Occipital lobe (tissue), 2 donors: ENCODE data around the gene CACNA2D3. TPM values are rescaled to one million over a fixed set of nuclear protein-coding genes. Genes with fewer than 3 reads are reported as not detected.

ENCODE experiments used
- DNase-seq: peaks from one replicate; lab custom pipeline; 2025; lab: John Stamatoyannopoulos, UW
- total RNA-seq: library from RNA; depleted of rRNA; stranded (reverse); fragments of >200 nt; gene quantifications from one replicate; pipeline ENCODE4 v1.2.3, GENCODE V29; 2014

Gene CACNA2D3
- total RNA-seq, 1 donor from 2014 or later = 11.2 TPM

DNA sequence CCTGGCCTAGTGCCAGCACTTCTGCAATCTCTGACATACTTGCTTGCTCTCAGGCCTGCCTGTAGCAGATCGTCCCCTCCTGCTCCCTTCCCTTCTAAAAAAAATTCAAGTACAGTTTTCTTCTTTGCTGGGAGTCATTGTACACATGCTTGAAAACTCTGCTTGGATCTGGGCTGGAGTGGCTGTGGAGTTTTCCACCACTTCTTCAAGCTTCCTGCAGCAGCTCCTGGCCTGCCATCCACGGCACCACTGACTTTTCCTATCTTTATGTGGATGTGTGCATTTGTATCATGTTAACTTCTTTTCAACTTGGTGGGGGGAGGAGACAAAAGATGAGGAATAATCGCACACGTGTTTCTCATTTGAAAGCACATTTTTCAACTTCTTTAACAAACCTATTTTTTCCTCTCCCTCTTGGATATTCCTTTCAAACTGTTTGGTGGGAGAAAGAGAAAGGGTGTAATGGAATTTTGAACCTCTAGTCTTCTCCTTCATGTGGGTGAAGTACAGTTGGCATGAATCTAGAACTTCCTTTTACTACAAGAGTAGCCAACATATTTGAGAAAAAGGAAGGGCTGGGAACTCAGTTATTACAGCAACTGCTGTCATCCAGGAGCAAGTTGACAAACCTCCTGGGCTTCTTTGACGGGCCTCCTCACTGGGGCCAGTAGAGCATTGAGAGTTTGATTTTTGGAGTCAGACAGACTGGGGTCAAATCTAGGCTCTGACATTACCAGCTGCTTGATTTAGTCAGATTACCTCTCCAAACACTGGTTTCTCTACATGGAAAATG, 866.7 kb downstream of the CACNA2D3 start:
- DNase-seq = no peak

DNA sequence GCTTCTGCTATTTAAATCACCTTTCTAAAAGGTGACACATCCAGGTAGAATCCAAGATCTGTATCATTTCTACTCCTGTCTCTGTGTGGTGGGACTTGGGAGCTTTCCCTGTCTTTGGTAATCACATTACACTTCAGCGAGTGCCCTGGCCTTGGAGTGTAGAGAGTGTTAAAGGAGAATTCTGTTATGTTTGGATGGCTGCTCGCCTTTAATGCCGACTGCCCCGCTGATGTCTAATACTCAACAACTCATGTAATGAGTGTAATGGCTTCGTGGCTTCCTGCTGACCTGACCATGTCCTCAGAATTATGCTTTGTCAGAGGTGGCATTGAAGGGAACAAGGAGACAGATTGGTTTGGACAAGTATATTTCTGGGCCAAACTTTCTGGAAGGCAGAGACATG, 871.8 kb downstream of the CACNA2D3 start:
- no peak for DNase-seq

DNA sequence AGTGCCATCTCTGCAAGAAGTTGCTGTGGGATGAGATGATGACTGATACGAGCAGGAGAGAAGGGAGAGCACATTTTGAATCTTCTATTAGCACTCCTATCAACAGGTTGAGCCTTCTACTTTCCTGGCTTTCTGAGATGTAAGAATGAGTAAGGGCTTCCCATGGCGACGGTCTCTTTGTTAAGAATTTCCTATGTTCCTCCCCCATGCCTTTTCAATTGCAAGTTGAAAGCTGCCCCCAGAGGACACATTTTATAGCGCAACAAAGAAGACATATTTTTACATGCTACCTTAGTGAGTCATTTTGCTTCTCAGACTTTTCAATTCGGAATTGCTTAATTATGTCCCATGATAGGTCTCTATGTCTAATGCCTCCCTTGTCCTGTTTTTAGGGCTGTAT, 876.8 kb downstream of the CACNA2D3 start:
- no peak for DNase-seq

DNA sequence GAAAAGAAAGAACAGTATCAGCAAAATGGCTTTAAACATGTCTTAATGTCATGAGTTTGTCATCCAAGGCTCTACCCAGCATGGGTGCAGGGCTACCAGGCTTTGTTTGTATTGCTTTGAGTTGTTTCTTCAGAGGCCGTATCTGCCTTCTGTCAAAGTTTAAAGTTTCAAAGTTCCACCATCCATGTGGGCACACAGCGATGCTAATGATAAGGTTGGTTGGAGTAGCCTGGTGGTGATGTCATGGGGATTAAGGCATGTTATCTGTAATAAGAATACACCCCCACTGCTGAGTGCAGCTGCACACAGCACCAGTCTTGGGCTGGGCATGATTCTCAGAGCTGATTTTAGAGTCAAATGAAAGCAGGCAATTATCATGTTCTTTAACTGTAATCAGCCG, 877.5 kb downstream of the CACNA2D3 start:
- DNase-seq = no peak

DNA sequence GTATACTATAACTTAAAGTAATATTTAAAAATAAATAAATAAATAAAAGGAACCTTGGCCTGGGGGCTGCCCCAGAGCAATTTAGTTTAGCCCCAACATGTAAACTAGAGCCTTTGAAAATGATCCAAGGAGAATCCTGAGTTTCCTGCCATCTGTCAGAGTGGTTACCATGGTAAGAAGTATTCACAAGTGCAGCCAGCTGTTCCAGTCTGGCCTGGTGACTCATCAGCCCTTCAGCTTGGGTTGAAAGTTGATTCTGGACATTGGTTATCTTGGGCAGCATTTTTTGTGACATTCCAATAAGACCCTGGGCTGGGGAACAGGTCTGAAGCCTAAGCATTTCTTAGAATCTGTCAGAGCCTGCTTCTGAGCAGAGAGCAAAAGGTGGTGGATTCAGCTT, 878.2 kb downstream of the CACNA2D3 start:
- DNase-seq = no peak

DNA sequence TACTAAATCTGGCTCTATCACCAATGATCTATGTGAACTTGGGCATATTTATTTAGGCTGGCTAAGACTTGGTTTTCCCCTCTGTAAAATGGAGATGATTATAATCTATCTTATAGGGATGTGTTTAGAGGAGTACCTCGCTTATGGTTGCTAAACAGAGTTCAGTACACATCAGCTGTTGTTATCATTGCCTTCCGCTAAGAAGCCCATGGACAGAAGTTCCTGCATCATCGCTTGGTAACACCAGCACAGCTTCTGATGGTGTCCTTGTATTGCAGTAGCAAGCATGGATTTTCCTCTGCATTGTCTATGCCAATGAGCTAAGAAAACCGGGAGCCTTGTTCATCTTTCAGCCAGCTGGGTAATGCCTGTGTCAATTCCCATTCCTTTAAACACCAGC, 878.6 kb downstream of the CACNA2D3 start:
- DNase-seq = no peak

DNA sequence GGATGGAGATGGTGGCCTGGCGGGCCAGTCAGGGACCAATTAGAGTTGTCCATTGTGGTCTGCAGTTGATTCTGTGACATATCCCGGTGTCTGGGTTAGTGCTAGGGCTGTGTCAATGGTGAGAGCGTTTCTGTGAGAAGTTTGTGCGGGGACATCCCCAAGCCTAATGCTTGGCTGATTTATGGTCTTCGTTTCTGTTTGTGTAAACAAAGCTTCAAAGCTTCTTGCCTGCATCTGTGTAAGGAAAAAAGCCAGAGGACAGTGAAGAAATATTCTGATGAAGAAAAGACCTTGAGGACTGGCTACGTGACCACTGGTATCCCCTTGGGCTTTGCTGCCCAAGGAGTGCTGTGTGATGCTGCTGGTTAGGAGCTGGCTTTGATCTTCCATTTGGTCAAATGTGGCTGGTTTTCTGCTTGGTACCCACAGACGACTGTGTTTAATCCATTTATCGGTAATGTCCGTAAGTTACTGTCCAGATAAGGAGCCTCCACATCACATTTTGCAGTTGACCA, 880.1 kb downstream of the CACNA2D3 start:
- no peak for DNase-seq

DNA sequence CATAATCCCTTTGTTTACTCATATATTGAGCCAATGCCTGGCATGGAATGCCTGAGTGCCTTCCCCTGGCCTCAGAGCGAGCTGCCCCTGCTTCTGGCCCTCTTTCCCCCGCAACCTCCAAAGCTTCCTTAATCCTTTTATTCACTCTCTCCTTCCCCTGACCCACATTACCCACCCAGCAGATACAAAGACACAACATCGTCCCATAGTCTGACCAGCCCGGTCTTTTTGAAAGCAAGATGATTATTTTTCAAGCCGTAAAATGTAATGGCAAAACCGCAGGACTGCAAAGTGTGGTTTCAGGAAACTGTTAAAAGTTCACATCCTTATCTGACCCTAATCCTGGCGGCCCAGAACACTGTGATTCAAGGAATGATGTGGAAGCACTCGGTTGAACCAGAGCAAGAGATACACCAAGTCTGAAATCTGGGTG, 883.9 kb downstream of the CACNA2D3 start:
- DNase-seq = no peak

DNA sequence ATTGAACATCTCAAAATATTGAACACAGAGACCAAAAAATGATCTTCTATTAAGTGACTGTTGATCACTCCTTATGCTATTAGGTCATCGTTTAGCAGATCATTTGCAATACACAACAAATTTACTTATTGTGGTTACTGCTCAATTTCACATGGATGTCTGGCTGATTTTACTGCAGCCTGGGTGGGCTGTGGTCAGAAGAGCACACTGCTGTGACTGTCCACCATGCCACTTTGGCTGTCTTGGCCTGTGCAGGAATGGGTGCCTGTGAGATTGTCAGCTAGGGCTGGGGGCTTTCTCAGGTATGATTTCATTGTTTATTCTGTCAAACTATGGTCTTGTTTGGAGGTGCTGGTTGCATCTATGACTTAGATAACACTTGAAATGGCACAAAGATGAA, 885.6 kb downstream of the CACNA2D3 start:
- DNase-seq = no peak

DNA sequence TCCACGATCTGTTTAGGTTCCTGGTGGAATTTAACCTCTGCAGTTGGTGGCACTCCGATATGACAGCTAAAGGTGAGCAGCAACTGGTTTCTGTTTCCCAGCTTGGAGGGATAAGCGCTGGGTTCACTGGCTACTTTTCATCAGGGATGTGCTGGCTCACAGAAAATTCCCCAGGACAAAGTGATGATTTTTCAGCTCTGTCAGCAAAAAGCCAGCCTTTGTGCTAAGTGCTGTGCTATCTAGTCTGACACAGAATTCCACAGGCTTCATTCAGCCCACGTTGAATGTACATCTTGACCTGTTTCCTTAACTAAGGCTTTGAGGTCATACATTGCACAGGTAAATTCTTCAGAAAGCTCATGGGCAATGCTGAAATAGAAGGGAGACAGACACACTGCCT, 887.0 kb downstream of the CACNA2D3 start:
- no peak for DNase-seq

DNA sequence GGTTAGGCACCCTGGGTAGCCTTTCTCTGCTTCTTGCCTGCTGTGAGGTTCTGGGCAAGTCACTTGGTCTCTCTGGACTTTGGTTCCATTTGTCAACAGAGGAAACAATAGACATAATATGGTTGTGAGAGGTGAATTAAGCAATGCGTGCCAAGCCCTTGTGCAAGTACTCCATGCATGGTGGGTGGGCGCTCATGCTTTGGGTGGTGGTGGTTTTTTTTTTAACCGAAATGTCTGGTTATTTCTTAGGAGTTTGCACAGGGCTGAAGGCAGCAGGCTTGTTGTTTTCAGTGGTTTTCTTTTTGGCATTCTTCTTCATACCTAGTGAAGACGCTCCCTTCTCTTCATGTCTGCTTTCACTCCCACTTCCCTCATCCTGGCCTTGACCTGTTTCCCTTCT, 889.7 kb downstream of the CACNA2D3 start:
- DNase-seq = no peak

DNA sequence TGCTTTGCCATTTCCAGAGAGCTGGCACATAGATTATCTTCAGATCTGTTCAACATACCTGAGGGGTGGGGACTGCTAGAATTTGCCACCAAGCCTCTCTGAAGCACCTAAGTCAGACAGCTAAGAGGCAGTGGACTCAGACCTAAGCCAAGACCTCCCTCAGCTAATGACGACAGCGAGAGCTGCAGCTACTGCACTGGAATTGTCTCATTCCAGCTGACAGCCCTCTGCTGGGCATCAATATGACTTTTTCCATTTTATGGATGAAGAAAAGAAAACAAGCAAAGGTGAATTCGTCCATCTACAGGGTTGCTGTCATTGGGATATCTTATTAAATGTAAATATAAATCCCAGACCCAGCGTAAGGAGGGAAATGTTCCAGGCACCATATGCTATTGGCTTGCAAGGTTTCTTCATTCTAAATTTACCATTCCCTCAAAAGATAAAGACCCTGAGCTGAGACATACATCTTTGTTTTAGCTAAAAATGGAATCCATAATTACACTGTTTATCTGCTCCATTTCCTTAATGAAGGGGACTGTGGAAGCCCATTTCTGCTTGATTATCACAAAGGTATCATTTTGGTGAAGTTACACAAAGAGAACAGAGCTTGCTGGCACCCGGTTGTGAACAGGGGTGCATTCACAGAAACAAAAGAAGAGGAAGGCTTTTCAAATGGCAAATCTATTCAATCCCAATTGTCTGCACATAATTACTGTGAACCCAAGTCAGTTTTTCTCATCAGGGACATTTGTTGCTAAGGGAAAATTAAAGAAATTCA, 891.0 kb downstream of the CACNA2D3 start:
- no peak for DNase-seq

DNA sequence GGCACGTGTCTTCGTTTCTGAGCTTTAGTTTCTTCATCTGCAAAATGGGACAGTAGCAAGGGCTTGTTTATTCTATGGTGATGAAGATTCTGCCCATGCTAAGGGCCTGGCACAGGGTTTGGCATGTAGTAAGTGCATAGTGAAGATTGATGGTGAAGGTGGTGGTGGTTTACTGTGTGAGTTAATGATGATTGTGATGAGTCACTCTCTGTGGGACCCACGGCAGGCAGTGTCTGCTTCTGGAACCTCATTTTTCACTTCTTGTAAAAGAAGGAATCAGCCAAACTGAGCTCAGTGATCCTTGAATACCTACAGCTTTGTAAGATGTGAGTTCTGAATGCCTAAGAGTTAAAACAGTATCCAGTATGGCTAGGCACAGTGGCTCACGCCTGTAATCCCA, 891.7 kb downstream of the CACNA2D3 start:
- no peak for DNase-seq

DNA sequence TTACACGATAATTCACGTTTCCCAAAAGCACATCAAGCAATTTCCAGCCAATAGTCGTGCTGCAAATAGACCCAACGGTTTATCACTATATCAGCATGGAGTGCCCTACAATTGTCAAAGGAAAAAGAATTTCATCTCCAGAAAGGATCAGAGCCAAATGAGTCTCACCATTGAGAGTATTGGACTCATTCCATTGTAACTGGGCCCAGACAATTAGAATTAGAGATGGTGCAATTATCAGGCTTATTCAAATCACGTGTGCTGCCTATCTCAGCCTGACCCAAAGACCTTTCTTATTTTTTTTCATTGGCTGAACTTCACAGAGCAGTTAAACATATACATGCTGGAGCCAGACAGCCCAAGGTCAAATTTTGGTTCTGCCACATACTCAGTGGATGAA, 892.6 kb downstream of the CACNA2D3 start:
- DNase-seq = no peak

DNA sequence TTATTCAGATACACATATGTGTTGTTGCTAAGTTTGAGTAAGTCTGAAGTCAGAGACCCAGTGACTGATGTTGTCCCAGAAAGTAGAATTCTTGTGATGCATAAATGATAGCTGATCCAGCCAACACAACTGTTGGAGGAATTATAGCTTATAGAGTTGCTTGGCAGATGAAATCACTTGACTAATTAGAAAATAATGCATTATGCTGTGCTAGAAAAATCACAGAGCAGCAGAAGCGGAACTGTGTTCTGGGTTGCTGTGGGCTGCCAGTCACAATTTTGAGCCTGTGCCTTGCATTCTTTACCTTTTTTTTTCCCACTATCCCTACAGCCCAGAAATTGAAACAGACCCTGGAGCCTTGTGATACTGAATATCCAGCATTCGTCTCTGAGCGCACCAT, 895.5 kb downstream of the CACNA2D3 start:
- DNase-seq = no peak

DNA sequence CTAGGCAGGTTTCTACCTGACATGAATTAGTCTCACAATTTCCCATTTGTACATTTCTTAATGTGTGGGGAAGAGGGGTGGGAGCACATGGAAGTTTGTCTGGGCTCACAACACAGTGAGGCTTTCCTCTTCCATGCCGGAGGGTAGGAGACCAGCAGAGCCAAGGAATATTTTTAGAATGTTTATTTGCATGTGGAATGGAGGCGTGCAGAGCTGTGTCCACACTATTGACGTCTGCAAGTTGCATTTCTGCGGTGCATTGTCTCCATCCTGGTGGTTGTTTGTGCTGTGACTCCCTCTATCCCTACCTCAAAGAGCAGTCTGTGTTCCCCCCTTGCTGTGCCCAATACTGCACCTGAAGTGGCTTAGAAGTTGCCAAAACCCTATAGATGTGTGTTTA, 908.6 kb downstream of the CACNA2D3 start:
- DNase-seq = no peak

DNA sequence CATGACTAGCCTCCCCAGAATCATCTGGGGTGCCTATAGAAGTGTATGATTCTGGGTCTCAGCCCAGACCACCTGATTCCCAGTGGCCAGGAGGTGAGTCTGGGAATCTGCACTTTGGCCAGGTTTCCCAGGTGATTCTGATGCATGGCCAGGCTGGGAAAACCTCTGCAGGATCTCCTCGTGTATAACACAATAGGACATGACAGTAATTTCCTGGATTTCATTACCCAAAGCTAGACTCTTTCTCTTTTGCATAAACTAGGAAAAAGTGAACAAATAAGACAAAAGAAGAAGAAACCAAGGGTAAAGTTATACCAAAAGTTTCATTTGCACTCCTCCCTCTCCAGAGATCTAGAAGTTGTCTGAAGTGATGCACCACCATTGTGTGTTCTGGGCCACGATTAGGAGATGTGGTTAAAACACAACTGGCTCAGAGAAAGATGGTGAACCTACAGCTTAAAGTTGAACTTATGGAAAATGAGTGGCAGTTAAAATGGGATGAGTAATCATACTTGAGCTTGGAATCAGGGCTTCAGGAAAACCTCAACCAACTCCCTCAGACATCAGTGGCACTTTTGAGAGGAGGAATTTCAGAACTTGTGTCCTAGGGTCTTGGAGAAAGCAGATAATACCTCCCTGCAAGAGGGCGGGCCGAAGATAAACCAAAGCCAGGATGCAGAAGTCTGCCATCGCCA, 914.7 kb downstream of the CACNA2D3 start:
- no peak for DNase-seq

DNA sequence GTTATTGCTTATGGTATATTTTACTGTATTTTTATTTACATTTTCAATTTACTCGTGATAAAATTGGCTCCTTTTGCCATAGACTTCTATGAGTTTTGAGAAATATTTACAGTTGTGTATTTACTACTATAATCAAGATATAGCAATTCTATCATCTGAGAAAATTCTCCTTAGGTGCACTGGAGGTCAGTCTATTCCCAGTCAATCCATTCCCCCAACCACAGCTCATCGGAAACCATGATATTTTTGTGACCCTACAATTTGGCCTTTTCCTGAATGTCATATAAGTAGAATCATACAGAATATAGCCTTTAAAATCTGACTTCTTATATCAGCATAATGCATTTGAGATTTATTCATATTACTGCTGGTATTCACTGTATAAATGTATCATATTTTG, 920.2 kb downstream of the CACNA2D3 start:
- DNase-seq = no peak

DNA sequence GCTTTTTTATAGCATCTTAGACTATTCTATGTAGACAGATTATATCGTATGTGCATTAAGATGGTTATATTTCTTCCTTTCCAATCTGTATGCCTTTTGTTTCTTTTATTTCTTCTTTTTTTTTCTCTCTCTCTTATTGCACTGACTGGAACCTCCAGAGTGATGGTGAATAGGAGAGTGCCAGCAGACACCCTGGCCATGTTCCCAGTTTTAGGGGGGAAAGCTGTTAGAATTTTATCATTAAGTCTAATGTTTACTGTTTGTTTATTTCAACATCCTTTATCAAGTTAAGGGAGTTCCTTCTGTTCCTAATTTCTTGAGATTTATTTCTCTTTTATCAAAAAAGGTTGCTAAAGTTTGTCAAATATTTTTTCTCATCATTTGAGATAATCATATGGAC, 922.1 kb downstream of the CACNA2D3 start:
- DNase-seq = no peak

DNA sequence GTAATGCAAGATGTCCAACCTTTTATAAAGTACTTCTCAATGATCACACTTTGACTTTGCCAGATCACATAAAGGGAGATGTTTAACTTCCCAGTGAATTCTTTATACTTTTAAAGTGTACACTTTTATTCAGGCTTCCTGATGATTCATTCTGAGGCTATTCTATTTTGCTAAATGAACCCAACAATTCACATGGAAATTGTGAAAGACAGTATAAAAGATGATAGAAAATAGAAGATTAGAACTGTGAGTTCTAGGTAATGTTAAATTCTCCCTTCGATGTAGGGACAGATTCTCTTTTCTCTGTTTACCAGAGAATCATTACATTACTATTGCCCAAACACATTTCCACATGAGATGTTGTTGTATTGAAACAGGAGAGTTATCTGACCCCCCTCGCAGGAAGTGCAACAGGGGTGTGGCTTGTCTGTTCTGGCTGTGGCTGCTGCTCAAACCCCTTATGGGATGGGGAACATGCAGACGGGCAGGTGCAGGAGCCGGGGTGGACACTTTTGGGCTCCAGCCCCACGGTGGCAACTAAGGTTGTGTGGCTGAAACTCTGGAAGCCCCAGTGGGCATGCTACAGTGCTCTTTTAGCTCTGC, 936.8 kb downstream of the CACNA2D3 start:
- no peak for DNase-seq

DNA sequence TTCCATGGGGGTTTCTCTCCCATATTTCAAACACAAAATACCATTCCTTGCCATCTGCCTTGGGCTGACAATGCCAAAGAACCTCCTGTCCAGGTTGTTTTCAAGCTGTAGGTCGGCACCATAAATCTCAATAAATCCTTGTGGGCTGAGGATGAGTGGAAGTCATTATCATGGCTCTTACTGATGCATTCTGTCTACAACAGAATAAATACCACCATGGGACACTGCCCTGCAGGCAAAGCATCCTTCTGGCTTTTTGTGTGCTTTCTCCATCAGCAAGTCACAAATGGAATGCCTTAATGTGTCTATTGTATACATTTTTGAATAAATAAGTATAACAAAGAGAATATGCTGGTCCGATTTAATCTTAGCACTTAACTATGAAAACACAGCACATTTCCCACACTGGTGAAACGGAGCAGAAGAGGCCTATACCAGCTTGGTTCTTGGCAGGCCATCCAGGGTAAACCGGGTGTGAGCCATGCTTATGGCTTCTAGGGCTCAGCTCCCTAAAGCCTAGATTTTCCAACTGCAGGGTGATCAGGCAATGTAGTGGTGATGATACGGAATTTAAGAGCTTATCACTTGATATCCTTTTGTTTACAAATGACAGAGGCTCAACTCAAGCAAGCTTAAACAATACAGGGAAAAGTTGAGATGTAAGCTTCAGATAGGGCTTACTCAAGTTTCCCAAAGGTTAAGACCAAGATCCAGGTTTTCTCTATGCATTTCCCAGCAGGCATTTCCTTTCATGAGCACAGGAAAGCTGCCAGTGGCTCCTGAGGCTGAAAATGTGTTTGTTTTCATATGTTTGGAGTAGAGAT, 938.8 kb downstream of the CACNA2D3 start:
- DNase-seq = no peak
